ENCODE results near the gene NCOA6. TPM values are rescaled to one million over a fixed set of nuclear protein-coding genes. Genes with fewer than 3 reads are reported as not detected.
A peak's percentile ranks its signal among the peaks of the same experiment; 100 is the strongest.

Gene NCOA6
- 10 to 100 TPM; 22.0 to 25.0 TPM for total RNA-seq
- long read RNA-seq, donor 1, partial matches to known transcripts, result 8 of 12 reads
- long read RNA-seq, donor 1, other reads (novel, unspliced or antisense), result 4 of 12 reads
- long read RNA-seq, donor 2, partial matches to known transcripts, result 11 of 16 reads
- long read RNA-seq, donor 2, other reads (novel, unspliced or antisense), result 5 of 16 reads

DNA sequence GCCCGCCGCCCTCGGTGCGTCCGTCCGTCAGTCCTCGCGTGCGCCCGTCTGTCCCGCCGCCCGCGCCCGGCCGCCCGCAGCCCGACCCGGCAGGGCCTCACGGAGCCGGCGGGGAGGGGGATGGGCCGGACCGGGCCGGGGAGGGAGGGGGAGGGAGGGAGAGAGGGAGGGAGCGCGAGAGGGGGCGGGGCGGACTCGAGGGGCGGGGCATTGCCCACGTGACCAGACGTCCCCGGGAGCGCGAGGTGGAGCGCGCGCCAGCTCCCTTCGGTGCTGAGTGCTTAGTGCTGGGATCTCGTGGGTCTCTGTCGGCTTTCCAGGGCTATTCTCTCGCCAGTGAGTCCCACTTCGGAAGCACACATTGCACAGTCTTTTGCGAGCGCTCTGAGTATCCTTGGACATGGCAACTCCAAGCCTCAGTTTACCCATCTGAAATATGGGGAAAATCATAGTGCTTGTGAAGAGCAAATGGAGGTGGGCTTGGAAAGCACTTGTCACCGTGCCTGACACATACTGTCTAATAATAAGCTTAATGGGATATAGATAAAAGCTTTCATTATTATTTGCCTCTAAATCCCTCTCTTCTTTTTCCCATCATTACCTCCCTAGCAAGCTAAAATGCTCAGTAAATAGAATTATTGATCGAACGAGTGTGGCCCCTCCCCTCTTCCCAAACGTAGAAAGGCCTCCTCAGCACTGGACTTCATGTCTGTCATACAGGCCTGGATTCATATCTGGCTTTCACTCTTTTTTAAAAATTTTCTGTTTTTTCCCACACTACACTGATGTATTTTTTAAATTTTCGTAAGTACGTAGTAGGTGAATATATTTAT lies at the start of gene NCOA6:
Gene NCOA6 (minus strand): TSS at position 122 of the 833 bp plus-strand sequence. CDS start 43,296 bp downstream, outside the sequence.
- intact Hi-C loops (cut with DNase I), result no loop called here
- DNase-seq (ENCODE audit: low spot score), result peak; percentile 96

- DNase-seq (ENCODE audit: low spot score), result peak; percentile 87
- intact Hi-C loops (cut with DNase I), result loop anchor here (2.0 to 10.0 kb wide), 3 partner anchors 78 to 331 kb away; partner anchors contain the start of genes GSS (in 1 of the 2) and MYH7B (in 1 of the 2)
Observed at GRCh38 chr20:34874094-34874654, 48.7 kb upstream of the NCOA6 start.

- no peak for DNase-seq (ENCODE audit: low spot score)
- intact Hi-C loops (cut with DNase I), result loop anchor here (2.0 to 10.0 kb wide), 3 partner anchors 79 to 331 kb away; partner anchors contain the start of genes GSS (in 1 of the 2) and MYH7B (in 1 of the 2)
Observed at GRCh38 chr20:34873583-34874093, 48.2 kb upstream of the NCOA6 start.

DNA sequence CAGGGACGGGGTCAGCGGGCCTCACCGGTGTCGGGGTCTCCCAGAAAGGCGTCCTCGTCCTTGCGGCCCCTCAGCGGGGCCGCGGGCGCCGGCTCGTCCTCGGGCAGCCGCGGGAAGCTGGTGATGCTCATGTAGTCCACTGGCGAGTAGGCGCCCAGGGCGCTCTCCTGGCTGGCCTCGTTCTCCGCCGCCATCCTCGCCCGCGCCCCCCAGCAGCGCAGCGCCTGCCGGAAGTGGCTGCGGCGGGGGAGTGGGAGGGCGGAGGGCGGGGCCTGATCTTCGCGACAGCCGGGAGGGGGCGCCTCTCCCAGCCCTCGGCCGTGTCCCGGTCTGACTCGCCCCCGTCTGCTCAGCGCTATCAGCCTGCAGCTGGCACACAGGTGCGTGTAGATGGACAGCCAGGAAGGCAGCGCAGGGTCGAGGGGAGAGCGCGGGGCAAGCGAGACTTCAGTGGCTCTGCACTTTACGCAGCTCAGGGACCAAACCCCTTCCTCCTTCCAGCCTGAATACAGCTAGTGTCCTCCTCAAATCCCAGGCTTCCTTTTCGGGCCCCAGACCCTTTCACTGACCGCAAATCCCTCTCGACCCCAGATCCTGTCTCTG lies 47.3 kb upstream of the NCOA6 start, which contains the start of gene GGT7:
Gene GGT7 (minus strand): TSS at position 235 of the 603 bp plus-strand sequence. CDS start 41 bp downstream, at position 194.
- intact Hi-C loops (cut with DNase I), result loop anchor here (5.0 to 10.0 kb wide), 2 partner anchors 80 to 332 kb away; no protein-coding TSS in a partner anchor
- DNase-seq (ENCODE audit: low spot score), result peak; percentile 93

DNA sequence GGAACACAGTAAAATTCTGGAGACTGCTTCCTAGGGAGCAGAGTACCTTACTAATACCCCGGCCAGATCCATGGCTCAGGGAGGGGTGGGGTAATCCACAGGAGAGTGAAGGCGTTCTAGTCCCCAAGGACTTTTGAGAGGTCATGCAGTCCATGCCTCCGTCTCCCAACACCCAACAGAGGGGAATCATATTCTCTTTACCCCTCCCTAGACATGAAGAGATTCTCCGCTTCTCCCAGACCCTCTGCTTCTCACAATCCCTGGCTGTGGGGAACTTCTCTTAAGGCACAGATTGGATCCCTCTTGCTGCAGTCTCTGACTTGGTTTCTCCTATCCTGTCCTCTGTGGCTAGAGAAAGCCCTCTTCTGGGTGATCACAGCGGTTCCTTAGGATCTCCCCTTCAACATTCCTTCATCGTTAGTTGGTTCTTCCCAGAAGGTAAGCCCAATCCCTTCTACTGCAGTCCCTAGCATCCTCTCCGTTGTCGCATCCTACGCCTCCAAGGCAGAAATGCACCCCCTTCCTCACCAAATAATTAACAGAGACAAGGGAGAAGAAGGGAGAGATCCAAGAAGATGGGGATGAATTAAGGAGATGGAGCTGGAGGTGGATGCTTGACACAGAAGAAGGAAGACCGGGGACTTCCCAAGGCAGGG lies 46.6 kb upstream of the NCOA6 start:
- no peak for DNase-seq (ENCODE audit: low spot score)
- intact Hi-C loops (cut with DNase I), result loop anchor here (5.0 to 10.0 kb wide), 2 partner anchors 80 to 333 kb away; no protein-coding TSS in a partner anchor

GRCh38 chr20:34871320-34871926 lies 46.0 kb upstream of the NCOA6 start:
- intact Hi-C loops (cut with DNase I), result loop anchor here (5.0 to 10.0 kb wide), 2 partner anchors 81 to 333 kb away; no protein-coding TSS in a partner anchor
- DNase-seq (ENCODE audit: low spot score), result no peak

DNA sequence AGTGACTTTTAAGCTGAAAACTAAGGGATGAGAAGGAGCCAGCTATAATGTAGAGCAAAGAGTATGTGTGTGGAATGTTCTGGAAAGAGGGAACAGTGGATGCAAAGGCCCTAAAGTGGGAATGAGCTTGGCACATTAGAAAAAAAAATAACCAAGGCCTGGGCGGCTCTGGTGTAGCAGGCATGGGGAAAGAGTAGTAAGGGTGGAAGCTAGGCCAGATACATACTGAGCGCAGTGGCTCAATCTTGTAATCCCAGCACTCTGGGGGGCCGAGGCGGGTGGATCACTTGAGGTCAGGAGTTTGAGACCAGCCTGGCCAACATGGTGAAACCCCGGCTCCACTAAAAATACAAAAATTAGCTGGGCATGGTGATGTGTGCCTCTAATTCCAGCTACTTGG lies 38.8 kb upstream of the NCOA6 start:
- no peak for DNase-seq (ENCODE audit: low spot score)
- intact Hi-C loops (cut with DNase I), result no loop called here

DNA sequence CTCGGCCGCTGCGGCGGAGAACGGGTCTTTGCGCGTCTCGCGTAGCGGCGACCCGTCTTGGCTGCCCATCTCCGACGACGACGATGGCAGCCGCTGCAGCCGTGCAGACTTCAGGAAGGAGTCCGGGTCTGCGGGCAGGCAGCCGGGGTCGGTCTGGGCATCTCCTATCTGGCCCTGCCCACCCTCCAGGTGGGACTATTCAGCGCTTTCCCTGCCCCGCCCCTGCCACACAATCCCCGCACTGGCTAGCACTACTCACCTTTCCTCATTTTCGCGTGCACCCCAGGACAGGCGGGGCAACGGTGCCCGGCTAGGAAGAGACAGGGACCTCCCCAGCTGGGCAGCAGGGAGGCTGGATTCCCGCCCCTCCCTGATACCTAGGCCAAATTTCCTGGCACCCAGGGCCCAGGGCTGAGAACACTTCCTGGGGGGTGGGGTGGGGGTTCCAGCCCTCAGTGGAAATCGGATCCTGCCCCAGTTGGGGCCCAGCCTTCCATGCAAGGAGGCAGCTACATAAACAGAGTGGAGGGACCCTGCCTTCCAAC lies 38.0 kb upstream of the NCOA6 start:
- intact Hi-C loops (cut with DNase I), result no loop called here
- no peak for DNase-seq (ENCODE audit: low spot score)

GRCh38 chr20:34862724-34863123 lies 37.3 kb upstream of the NCOA6 start:
- intact Hi-C loops (cut with DNase I), result no loop called here
- no peak for DNase-seq (ENCODE audit: low spot score)

- intact Hi-C loops (cut with DNase I), result no loop called here
- DNase-seq (ENCODE audit: low spot score), result no peak
Observed at GRCh38 chr20:34861386-34862084, 36.1 kb upstream of the NCOA6 start.

- intact Hi-C loops (cut with DNase I), result no loop called here
- DNase-seq (ENCODE audit: low spot score), result no peak
Observed at GRCh38 chr20:34859826-34860545, 34.5 kb upstream of the NCOA6 start.

- intact Hi-C loops (cut with DNase I), result no loop called here
- no peak for DNase-seq (ENCODE audit: low spot score)
Observed at GRCh38 chr20:34859367-34859766, 33.9 kb upstream of the NCOA6 start.

GRCh38 chr20:34852298-34852697 lies 26.8 kb upstream of the NCOA6 start:
- DNase-seq (ENCODE audit: low spot score), result no peak
- intact Hi-C loops (cut with DNase I), result no loop called here

GRCh38 chr20:34850969-34851368 lies 25.5 kb upstream of the NCOA6 start:
- intact Hi-C loops (cut with DNase I), result no loop called here
- no peak for DNase-seq (ENCODE audit: low spot score)

DNA sequence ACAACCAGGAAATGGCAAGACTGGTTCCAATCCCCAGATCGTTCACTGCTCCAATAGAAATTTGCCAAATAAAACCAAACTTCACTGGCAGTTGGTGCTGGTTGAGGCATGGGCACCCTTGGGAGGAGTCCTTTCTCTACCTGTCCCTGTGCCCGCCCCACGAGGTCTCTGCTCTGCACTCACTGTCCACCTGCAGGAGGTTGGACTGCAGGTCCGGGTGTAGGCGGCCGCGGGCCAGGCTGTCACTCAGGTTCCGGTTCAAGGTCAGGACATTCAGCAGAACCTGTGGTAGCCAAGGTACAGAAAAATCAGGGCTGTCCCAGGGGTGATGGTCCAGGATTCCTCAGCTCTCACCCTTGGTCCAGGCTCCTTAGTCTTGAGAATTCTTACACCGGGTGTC lies 24.3 kb upstream of the NCOA6 start:
- DNase-seq (ENCODE audit: low spot score), result no peak
- intact Hi-C loops (cut with DNase I), result no loop called here

- intact Hi-C loops (cut with DNase I), result no loop called here
Observed at GRCh38 chr20:34848597-34848996, 23.1 kb upstream of the NCOA6 start.

DNA sequence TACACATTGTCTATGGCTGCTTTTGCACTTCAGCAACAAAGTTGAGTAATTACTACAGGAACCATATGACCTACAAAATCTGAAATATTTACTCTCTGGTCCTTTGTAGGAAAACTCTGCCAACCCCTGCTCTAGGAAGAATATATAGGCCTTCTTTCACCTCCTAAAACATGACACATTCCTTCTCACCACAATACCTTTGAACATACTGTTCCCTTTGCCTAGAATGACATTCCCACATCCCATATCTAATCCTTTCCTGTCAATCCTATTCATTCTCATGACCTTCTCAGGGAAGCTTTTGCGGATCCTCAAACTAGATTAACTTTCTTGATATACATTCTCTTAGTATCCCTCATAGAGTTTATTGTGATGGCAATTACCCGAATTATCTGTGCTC lies 18.0 kb upstream of the NCOA6 start:
- intact Hi-C loops (cut with DNase I), result no loop called here
- no peak for DNase-seq (ENCODE audit: low spot score)

More at GRCh38 chr20:34848597-34848996, 23.1 kb upstream of the NCOA6 start:
- DNase-seq (ENCODE audit: low spot score), result no peak

All from posterior vena cava (tissue), 2 donors.